Measurements from ENCODE around the gene FOXE1.

DNA sequence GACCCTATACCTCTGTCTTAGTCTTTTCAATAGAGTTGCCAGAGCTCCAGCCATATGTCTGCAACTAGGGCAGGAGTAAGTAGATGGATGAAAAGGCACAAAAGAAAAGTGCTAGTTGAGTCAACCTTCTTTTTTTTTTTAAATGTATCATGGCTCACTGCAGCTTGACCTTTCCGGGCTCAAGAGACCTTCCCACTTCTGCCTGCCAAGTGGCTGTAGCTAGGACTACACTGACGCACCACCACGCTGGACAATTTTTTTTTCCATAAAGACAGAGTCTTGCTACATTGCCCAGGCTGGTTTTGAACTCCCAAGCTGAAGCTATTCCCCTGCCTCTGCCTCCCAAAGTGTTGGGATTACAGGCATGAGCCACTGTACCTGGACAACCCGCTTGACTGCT lies 27.3 kb downstream of the FOXE1 start:
- TF ChIP-seq, protein P1, sequence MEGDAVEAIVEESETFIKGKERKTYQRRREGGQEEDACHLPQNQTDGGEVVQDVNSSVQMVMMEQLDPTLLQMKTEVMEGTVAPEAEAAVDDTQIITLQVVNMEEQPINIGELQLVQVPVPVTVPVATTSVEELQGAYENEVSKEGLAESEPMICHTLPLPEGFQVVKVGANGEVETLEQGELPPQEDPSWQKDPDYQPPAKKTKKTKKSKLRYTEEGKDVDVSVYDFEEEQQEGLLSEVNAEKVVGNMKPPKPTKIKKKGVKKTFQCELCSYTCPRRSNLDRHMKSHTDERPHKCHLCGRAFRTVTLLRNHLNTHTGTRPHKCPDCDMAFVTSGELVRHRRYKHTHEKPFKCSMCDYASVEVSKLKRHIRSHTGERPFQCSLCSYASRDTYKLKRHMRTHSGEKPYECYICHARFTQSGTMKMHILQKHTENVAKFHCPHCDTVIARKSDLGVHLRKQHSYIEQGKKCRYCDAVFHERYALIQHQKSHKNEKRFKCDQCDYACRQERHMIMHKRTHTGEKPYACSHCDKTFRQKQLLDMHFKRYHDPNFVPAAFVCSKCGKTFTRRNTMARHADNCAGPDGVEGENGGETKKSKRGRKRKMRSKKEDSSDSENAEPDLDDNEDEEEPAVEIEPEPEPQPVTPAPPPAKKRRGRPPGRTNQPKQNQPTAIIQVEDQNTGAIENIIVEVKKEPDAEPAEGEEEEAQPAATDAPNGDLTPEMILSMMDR (IDR thresholded peaks at IDR 0.05), result no peak
- no peak for TF ChIP-seq POLR2AphosphoS5 (IDR thresholded peaks at IDR 0.05)
- no peak for TF ChIP-seq POLR2A (IDR thresholded peaks at IDR 0.05)
- TF ChIP-seq EP300 (IDR thresholded peaks at IDR 0.05), result no peak

Measured in stomach (tissue), 4 donors.